H1 (cell line): ENCODE measurements around the gene HIVEP3. TPM values are rescaled to one million over a fixed set of nuclear protein-coding genes. Genes with fewer than 3 reads are reported as not detected.

Source experiments
- CTCF ChIA-PET: fragments of 300-600 bp; sonication (Branson Sonifier 250); formaldehyde crosslinking; loops from one replicate; lab custom pipeline; 2021; ENCODE audit not compliant: partially characterized antibody; lab: Charles Lee
- POLR2A ChIA-PET: fragments of 300-600 bp; sonication (Branson Sonifier 250); formaldehyde crosslinking; loops from one replicate; lab custom pipeline; 2021; ENCODE audit warnings: inconsistent platforms; ENCODE audit not compliant: partially characterized antibody; lab: Charles Lee
- DNase-seq, 2 experiments: peaks; one replicate each; pipeline versions ENCODE4 v3.0.0 to v3.0.0-alpha.2; 2010 to 2022; ENCODE audit warnings: low spot score in 2 of 2, low read depth in 1 of 2, mixed read lengths in 1 of 2
- FAIRE-seq: peaks from 2 replicates; lab custom pipeline; 2011; peaks lifted over from hg19 to GRCh38; lab: Jason Lieb, UNC
- H2AFZ ChIP-seq: 2 replicates; pipeline ENCODE4 v1.8.1; 2012; ENCODE audit warnings: low read length, inconsistent platforms
- H2AK5ac ChIP-seq: 2 replicates; pipeline ENCODE4 v1.6.1; 2013; ENCODE audit warnings: low read depth, low read length
- H2BK120ac ChIP-seq: replicated peaks from 2 replicates; pipeline ENCODE3; 2013; ENCODE audit warnings: low read depth, low read length, inconsistent platforms
- H2BK12ac ChIP-seq: 2 replicates; pipeline ENCODE4 v1.6.1; 2013; ENCODE audit warnings: low read depth, low read length
- H2BK15ac ChIP-seq: 2 replicates; pipeline ENCODE4 v1.6.1; 2013; ENCODE audit warnings: low read length
- H2BK20ac ChIP-seq: 2 replicates; pipeline ENCODE4 v1.6.1; 2013; ENCODE audit warnings: low read length
- H2BK5ac ChIP-seq: 2 replicates; pipeline ENCODE4 v1.6.1; 2013; ENCODE audit warnings: low read depth, low read length
- H3K14ac ChIP-seq: 2 replicates; pipeline ENCODE4 v1.6.1; 2013; ENCODE audit warnings: inconsistent platforms; ENCODE audit not compliant: insufficient read length
- H3K18ac ChIP-seq: 2 replicates; pipeline ENCODE4 v1.6.1; 2013; ENCODE audit warnings: low read length; ENCODE audit errors: extremely low read depth
- H3K23ac ChIP-seq: 2 replicates; pipeline ENCODE4 v1.6.1; 2013; ENCODE audit warnings: inconsistent platforms; ENCODE audit not compliant: insufficient read length
- H3K23me2 ChIP-seq: 2 replicates; pipeline ENCODE4 v1.6.1; 2013; ENCODE audit warnings: low read depth, low read length
- H3K27ac ChIP-seq: 2 replicates; pipeline ENCODE4 v1.6.1; 2011; ENCODE audit warnings: low read depth, low read length, inconsistent platforms
- H3K27me3 ChIP-seq, 4 experiments: replicated peaks in 1 of 4; 1 replicate in 1 of 4; 2 replicates in 3 of 4; pipeline versions ENCODE4 v1.6.1 to v1.8.1; 2011 to 2013; ENCODE audit warnings: low read length in 3 of 4, mild to moderate bottlenecking in 3 of 4, inconsistent platforms in 2 of 4, mixed read lengths in 2 of 4, moderate library complexity in 1 of 4; ENCODE audit not compliant: control insufficient read depth in 3 of 4, insufficient read depth in 3 of 4; ENCODE audit errors: extremely low read depth in 1 of 4
- H3K36me3 ChIP-seq, 4 experiments: 2 replicates each; pipeline versions ENCODE4 v1.6.1 to v1.8.1; 2011 to 2013; ENCODE audit warnings: mild to moderate bottlenecking in 4 of 4, low read length in 3 of 4, moderate library complexity in 2 of 4, control low read depth in 1 of 4, inconsistent platforms in 1 of 4; ENCODE audit not compliant: insufficient read depth in 4 of 4, control insufficient read depth in 2 of 4
- H3K4ac ChIP-seq: replicated peaks from 2 replicates; pipeline ENCODE3; 2013; ENCODE audit warnings: low read length, low read depth, mixed read lengths, inconsistent platforms; ENCODE audit not compliant: insufficient read length
- H3K4me1 ChIP-seq, 4 experiments: replicated peaks in 1 of 4; 1 replicate in 1 of 4; 2 replicates in 3 of 4; pipeline versions ENCODE4 v1.6.1 to v1.8.1; 2011 to 2013; ENCODE audit warnings: low read length in 3 of 4, inconsistent platforms in 2 of 4, mixed read lengths in 1 of 4; ENCODE audit not compliant: insufficient read depth in 4 of 4, control insufficient read depth in 3 of 4
- H3K4me2 ChIP-seq, 2 experiments: 2 replicates each; pipeline versions ENCODE4 v1.6.1 to v1.8.1; 2011 to 2013; ENCODE audit warnings: low read depth in 2 of 2, low read length in 2 of 2, control low read depth in 1 of 2, inconsistent platforms in 1 of 2, mild to moderate bottlenecking in 1 of 2; ENCODE audit not compliant: insufficient read depth in 1 of 2
- H3K4me3 ChIP-seq, 4 experiments: fragments of 200-600, 300-600 bp in 1 of 4; sonication (generic), shearing (Covaris generic), sonication (Bioruptor Twin) in 1 of 4; 2 replicates each; pipeline versions ENCODE4 v1.5.1 to v1.8.1; 2011 to 2016; ENCODE audit warnings: low read length in 4 of 4, low read depth in 3 of 4, control low read depth in 2 of 4, inconsistent platforms in 2 of 4, mild to moderate bottlenecking in 2 of 4, mixed read lengths in 1 of 4, moderate library complexity in 1 of 4; ENCODE audit not compliant: insufficient read depth in 2 of 4; ENCODE audit errors: extremely low read depth in 1 of 4
- H3K56ac ChIP-seq: replicated peaks from 2 replicates; pipeline ENCODE3; 2013; ENCODE audit warnings: low read depth, mild to moderate bottlenecking, mixed read lengths, low read length, inconsistent platforms; ENCODE audit not compliant: insufficient read length
- H3K79me1 ChIP-seq: 2 replicates; pipeline ENCODE4 v1.6.1; 2013; ENCODE audit warnings: low read depth, low read length, control low read depth
- H3K79me2 ChIP-seq, 2 experiments: 2 replicates each; pipeline versions ENCODE4 v1.6.1 to v1.8.1; 2012 to 2013; ENCODE audit warnings: low read length in 2 of 2, mild to moderate bottlenecking in 2 of 2, inconsistent platforms in 1 of 2; ENCODE audit not compliant: insufficient read depth in 2 of 2, control insufficient read depth in 1 of 2
- H3K9ac ChIP-seq, 4 experiments: replicated peaks in 1 of 4; 1 replicate in 1 of 4; 2 replicates in 3 of 4; pipeline versions ENCODE4 v1.6.1 to v1.8.1; 2011 to 2013; ENCODE audit warnings: low read depth in 3 of 4, low read length in 3 of 4, control low read depth in 2 of 4, mild to moderate bottlenecking in 2 of 4, moderate library complexity in 2 of 4, inconsistent platforms in 1 of 4; ENCODE audit errors: extremely low read depth in 1 of 4
- H3K9me3 ChIP-seq, 2 experiments: 2 replicates each; pipeline versions ENCODE4 v1.6.1 to v1.8.1; 2012 to 2013; ENCODE audit warnings: mild to moderate bottlenecking in 2 of 2, moderate library complexity in 2 of 2, control low read depth in 1 of 2, inconsistent platforms in 1 of 2, low read depth in 1 of 2, low read length in 1 of 2, mixed read lengths in 1 of 2; ENCODE audit not compliant: insufficient read depth in 2 of 2
- H4K20me1 ChIP-seq, 2 experiments: replicated peaks in 1 of 2; 2 replicates each; pipeline versions ENCODE3 to v1.8.1; 2011 to 2013; ENCODE audit warnings: inconsistent platforms in 2 of 2, low read length in 2 of 2, mild to moderate bottlenecking in 1 of 2; ENCODE audit not compliant: insufficient read depth in 2 of 2, control insufficient read depth in 1 of 2
- H4K5ac ChIP-seq: 2 replicates; pipeline ENCODE4 v1.6.1; 2013; ENCODE audit warnings: low read length, low read depth, mixed read lengths, inconsistent platforms; ENCODE audit not compliant: insufficient read length
- H4K8ac ChIP-seq: 2 replicates; pipeline ENCODE4 v1.8.0; 2013; ENCODE audit warnings: mild to moderate bottlenecking, moderate library complexity, low read length, inconsistent platforms; ENCODE audit not compliant: insufficient read depth; ENCODE audit errors: extremely low read depth
- H4K91ac ChIP-seq: replicated peaks from 2 replicates; pipeline ENCODE3; 2013; ENCODE audit warnings: low read length, mixed read lengths, inconsistent platforms; ENCODE audit not compliant: insufficient read length
- EZH2 ChIP-seq: fragments of 200-600 bp; sonication (generic); IDR thresholded peaks from 2 replicates; pipeline ENCODE4 v1.7.1; 2012; ENCODE audit warnings: low read depth, mild to moderate bottlenecking, moderate library complexity, low read length, inconsistent platforms; ENCODE audit not compliant: severe bottlenecking
- FOSL1 ChIP-seq: IDR thresholded peaks from 2 replicates; pipeline ENCODE4 v1.6.1; 2011; ENCODE audit warnings: mild to moderate bottlenecking, low read depth, low read length, moderate library complexity; ENCODE audit not compliant: insufficient read depth
- JUND ChIP-seq: IDR thresholded peaks from 2 replicates; pipeline ENCODE4 v1.6.1; 2011; ENCODE audit warnings: mild to moderate bottlenecking, improper control_type of control experiment, low read length
- KDM4A ChIP-seq: IDR thresholded peaks from one replicate; pipeline ENCODE4 v1.7.1; 2012; ENCODE audit warnings: low read depth, mild to moderate bottlenecking, moderate library complexity, low read length, inconsistent platforms; ENCODE audit not compliant: severe bottlenecking
- PHF8 ChIP-seq: fragments of 200-600 bp; sonication (generic); conservative IDR thresholded peaks from 2 replicates; pipeline ENCODE4 v1.7.1; 2012; ENCODE audit warnings: low read depth, mild to moderate bottlenecking, inconsistent platforms, low read length, moderate library complexity
- RNF2 ChIP-seq: fragments of 200-900, 300-1000 bp; sonication (generic); IDR thresholded peaks from 2 replicates; pipeline ENCODE4 v1.7.1; 2016; ENCODE audit warnings: borderline replicate concordance, low read depth, mild to moderate bottlenecking, antibody characterized with exemption, low read length; ENCODE audit not compliant: poor library complexity, severe bottlenecking; ENCODE audit errors: missing control alignments
- RXRA ChIP-seq: IDR thresholded peaks from 2 replicates; pipeline ENCODE4 v1.6.1; 2011; ENCODE audit warnings: low read depth, mild to moderate bottlenecking, low read length, moderate library complexity; ENCODE audit not compliant: insufficient read depth
- SP1 ChIP-seq: IDR thresholded peaks from 2 replicates; pipeline ENCODE4 v1.6.1; 2011; ENCODE audit warnings: low read depth, low read length
- SP2 ChIP-seq: IDR thresholded peaks from 2 replicates; pipeline ENCODE4 v1.6.1; 2012; ENCODE audit warnings: mild to moderate bottlenecking, low read length, inconsistent platforms
- SP4 ChIP-seq: IDR thresholded peaks from 2 replicates; pipeline ENCODE4 v1.6.1; 2012; ENCODE audit warnings: low read length, inconsistent platforms
- SRF ChIP-seq: IDR thresholded peaks from 2 replicates; pipeline ENCODE4 v1.6.1; 2011; ENCODE audit warnings: mild to moderate bottlenecking, low read depth, low read length, moderate library complexity
- TAF1 ChIP-seq: IDR thresholded peaks from 2 replicates; pipeline ENCODE4 v1.6.1; 2011; ENCODE audit warnings: mild to moderate bottlenecking, low read depth, low read length
- WGBS, 2 experiments: shearing (Covaris generic) in 1 of 2; methylation state at CpG; one replicate each; pipeline versions ENCODE4 v1.1.6 to v1.1.7; 2013 to 2015; ENCODE audit warnings: low lambda C conversion rate in 2 of 2, mixed read lengths in 2 of 2, inconsistent platforms in 1 of 2, low coverage in 1 of 2, missing lambda C conversion rate in 1 of 2; ENCODE audit not compliant: insufficient replicate concordance in 2 of 2, insufficient coverage in 1 of 2, insufficient read length in 1 of 2; ENCODE audit errors: extremely low coverage in 1 of 2, missing lambda C conversion rate in 1 of 2; 5-methylcytosine and 5-hydroxymethylcytosine counted together
- polyA plus RNA-seq, 7 experiments: library from polyadenylated mRNA; depleted of rRNA in 3 of 7; stranded (reverse) in 5 of 7; unstranded in 2 of 7; fragments of >200 nt in 5 of 7; fragments of 200-250 nt in 2 of 7; gene quantifications; 1 replicate in 5 of 7; 2 replicates in 1 of 7; 4 replicates in 1 of 7; pipeline versions ENCODE4 v1.2.1 to v1.2.3, GENCODE V29; 2011 to 2013; ENCODE audit warnings: missing spikeins in 2 of 7, mixed read lengths in 2 of 7
- total RNA-seq: library from RNA; stranded (reverse); fragmentation: NEBNext Ultra II Directional; extraction: Animal tissue kit (Norgen Biotek cat#: 25700); gene quantifications from 2 replicates; pipeline ENCODE4 v1.2.1, GENCODE V29; 2021

The HIVEP3 gene
- total and polyA plus RNA-seq, 2 of the 8 experiments (the other 6 are each of a cell fraction or from before 2014, with no cell fraction given): 0.24 to 0.69 TPM

GRCh38 chr1:41532206-41532975 is 386.3 kb downstream of the HIVEP3 start:
- Histone ChIP-seq H2AFZ (no peak overlapping the region), H3K9me3 (peaks cover 9 to 10% of the 10 kb centered on the region in 2 experiments; a peak in 2 of 4 replicates), H3K18ac (no peak overlapping the region), H2AK5ac (no peak overlapping the region), H4K91ac (no peak overlapping the region), H4K8ac (no peak overlapping the region), H3K79me1 (no peaks in the 10 kb centered on the region), H2BK20ac (no peak overlapping the region), H3K4me2 (no peak overlapping the region), H3K56ac (no peak overlapping the region), H4K5ac (no peak overlapping the region), H3K9ac (no peak overlapping the region), H3K14ac (no peak overlapping the region), H2BK15ac (no peak overlapping the region), H3K4ac (no peak overlapping the region), H3K36me3 (no peaks in the 10 kb centered on the region), H2BK5ac (no peak overlapping the region), H3K79me2 (no peaks in the 10 kb centered on the region), H3K4me1 (no peaks in the 10 kb centered on the region), H2BK12ac (no peak overlapping the region), H3K23me2 (peaks cover 24% of the 10 kb centered on the region; the same call in 1 of the 2 replicates), H3K4me3 (no peak overlapping the region), H3K27ac (no peak overlapping the region), H4K20me1 (no peaks in the 10 kb centered on the region), H2BK120ac (no peak overlapping the region), H3K27me3 (no peaks in the 10 kb centered on the region), H3K23ac (no peak overlapping the region)
- WGBS, 2 experiments: 86% methylated on average over 8 of the region's 8 CpGs; no CpG with 5 or more reads in 1 of the 2 experiments
- no peak for FAIRE-seq
- CTCF ChIA-PET: interaction anchor here (1.1 to 1.5 kb wide), 3 partner anchors 8 to 249 kb away, joined by 3 to 4 read pairs (median 3); no protein-coding TSS in a partner anchor
- DNase-seq: no peak
- POLR2A ChIA-PET: no interaction called here
- TF ChIP-seq RXRA: no peak
- no peak for TF ChIP-seq FOSL1
- no peak for TF ChIP-seq SP2
- no peak for TF ChIP-seq EZH2
- no peak for TF ChIP-seq TAF1
- TF ChIP-seq JUND: no peak
- TF ChIP-seq SRF: no peak
- no peak for TF ChIP-seq KDM4A
- TF ChIP-seq SP4: no peak
- no peak for TF ChIP-seq SP1
- no peak for TF ChIP-seq PHF8
- no peak for TF ChIP-seq RNF2
